ENCODE measurements around the gene KCNH1. TPM values are rescaled to one million over a fixed set of nuclear protein-coding genes. Genes with fewer than 3 reads are reported as not detected.

The KCNH1 gene
- total RNA-seq, 1 donor from 2014 or later: not detected

DNA sequence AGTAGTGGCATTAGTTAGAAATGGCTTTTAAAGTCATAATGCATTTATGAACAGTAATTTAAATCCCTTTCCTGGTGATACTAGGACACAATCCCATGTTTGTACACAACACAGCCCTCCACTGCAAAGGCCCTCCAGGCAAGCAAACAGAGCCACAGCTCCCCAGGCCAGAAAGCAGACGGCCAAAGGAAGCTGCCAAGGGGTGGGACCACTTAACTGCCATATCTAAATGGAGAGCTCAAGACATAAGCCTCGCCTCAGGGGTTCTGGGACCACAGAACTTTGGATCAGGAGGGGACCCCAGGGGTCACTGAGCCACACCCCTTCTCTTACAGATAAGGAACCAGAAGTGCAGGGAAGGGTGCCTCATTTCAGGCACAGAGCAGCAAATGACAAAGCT, 189.7 kb downstream of the KCNH1 start:
- ATAC-seq (ENCODE audit: low read depth): no peak
- no peaks in the 10 kb centered on the region for H3K9me3 Mint-ChIP-seq
- POLR2A ChIA-PET: no interaction called here

DNA sequence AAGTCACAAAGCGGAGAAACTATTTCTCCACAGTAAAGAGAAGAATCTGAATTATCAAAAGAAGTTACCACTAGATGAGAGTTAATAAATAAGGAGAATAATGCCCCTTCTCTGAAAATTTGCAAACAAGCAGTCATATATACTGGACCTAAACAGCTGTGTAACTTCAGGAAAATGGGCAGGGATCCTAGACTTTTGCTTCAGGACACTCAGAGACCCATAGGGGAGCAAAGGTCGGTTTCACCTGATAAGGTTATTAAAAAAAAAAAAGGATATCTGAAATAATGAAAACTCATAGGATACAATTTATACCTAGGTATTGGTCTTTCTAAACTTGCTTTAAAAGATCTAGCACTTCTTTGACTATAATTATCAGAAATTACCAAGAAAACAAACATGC, 191.4 kb downstream of the KCNH1 start:
- ChIA-PET CTCF (no interaction called here), POLR2A (no interaction called here)
- no peaks in the 10 kb centered on the region for H3K36me3 Mint-ChIP-seq (ENCODE audit: low read depth)
- no peaks in the 10 kb centered on the region for H3K27me3 Mint-ChIP-seq
- ATAC-seq (ENCODE audit: low read depth) (no peak), DNase-seq (no peak)
- H3K9me3 Mint-ChIP-seq: no peaks in the 10 kb centered on the region
- intact Hi-C loops (cut with micrococcal nuclease): no loop called here
- TF ChIP-seq, protein P1, sequence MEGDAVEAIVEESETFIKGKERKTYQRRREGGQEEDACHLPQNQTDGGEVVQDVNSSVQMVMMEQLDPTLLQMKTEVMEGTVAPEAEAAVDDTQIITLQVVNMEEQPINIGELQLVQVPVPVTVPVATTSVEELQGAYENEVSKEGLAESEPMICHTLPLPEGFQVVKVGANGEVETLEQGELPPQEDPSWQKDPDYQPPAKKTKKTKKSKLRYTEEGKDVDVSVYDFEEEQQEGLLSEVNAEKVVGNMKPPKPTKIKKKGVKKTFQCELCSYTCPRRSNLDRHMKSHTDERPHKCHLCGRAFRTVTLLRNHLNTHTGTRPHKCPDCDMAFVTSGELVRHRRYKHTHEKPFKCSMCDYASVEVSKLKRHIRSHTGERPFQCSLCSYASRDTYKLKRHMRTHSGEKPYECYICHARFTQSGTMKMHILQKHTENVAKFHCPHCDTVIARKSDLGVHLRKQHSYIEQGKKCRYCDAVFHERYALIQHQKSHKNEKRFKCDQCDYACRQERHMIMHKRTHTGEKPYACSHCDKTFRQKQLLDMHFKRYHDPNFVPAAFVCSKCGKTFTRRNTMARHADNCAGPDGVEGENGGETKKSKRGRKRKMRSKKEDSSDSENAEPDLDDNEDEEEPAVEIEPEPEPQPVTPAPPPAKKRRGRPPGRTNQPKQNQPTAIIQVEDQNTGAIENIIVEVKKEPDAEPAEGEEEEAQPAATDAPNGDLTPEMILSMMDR (IDR thresholded peaks at IDR 0.05): no peak
- no peak overlapping the region for H3K4me3 Mint-ChIP-seq
- no peak overlapping the region for H3K27ac Mint-ChIP-seq
- H3K4me1 Mint-ChIP-seq: no peaks in the 10 kb centered on the region

More for the DNA sequence above, 189.7 kb downstream of the KCNH1 start:
- intact Hi-C loops (cut with micrococcal nuclease): no loop called here
- H3K27ac Mint-ChIP-seq: no peak overlapping the region
- TF ChIP-seq, protein P1 (IDR thresholded peaks at IDR 0.05): no peak
- H3K27me3 Mint-ChIP-seq: no peaks in the 10 kb centered on the region
- no peaks in the 10 kb centered on the region for H3K4me1 Mint-ChIP-seq
- no peaks in the 10 kb centered on the region for H3K36me3 Mint-ChIP-seq (ENCODE audit: low read depth)
- DNase-seq: no peak
- CTCF ChIA-PET: no interaction called here
- no peak overlapping the region for H3K4me3 Mint-ChIP-seq

DNA sequence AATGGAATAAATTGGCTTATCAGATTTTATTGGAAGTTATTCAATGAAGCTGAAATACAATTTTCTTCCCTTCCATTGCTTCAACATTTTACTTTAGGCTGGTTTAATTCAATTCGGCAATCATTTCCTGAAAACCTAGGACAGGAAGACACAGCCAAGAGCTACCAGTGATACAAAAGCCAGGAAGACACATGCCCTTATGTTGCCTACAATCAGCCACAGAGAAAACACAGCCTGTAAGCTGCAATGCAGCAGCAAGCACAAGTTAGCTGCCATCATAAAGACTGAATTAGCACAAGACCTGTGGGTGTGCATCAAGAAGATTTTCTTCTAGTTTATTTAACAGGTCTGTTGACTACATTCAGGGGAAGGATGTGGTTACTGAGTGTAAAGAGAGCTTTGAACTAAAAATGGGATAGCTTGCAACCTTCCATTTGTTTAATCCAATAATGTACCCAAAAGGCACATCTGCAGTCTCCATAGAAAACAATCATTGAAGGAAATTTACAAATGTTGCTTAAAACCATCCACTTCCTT, 193.8 kb downstream of the KCNH1 start:
- DNase-seq: no peak
- intact Hi-C loops (cut with micrococcal nuclease): no loop called here
- ChIA-PET CTCF (no interaction called here), POLR2A (no interaction called here)
- H3K36me3 Mint-ChIP-seq (ENCODE audit: low read depth): no peaks in the 10 kb centered on the region
- H3K4me1 Mint-ChIP-seq: no peaks in the 10 kb centered on the region
- TF ChIP-seq, protein P1 (IDR thresholded peaks at IDR 0.05): no peak
- H3K9me3 Mint-ChIP-seq: no peaks in the 10 kb centered on the region
- H3K27ac Mint-ChIP-seq: no peak overlapping the region
- ATAC-seq (ENCODE audit: low read depth): no peak
- H3K27me3 Mint-ChIP-seq: no peaks in the 10 kb centered on the region
- H3K4me3 Mint-ChIP-seq: no peak overlapping the region

DNA sequence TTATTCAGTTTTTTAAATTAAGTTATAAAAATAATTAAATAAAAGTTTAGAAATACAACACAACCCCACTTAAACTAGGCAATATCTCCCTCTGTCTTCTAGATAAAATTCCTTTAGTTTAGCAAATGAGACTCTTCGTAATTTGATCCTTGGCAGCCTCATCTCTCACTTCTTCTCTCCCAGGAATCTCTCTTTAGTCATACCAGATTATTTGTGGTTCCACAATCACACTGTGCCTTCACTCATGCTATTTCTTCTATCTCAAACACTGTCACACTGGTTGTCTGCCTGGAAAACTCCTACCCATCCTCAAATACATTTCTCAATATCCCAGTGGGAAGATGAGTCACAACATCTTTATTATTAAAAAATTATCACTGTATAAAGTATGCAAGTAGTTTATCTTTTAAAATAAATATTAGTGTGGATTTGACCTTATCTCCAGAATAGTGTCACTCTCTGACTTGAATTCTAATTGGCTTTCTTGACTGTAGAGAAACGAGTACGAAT, 195.5 kb downstream of the KCNH1 start:
- Mint-ChIP-seq H3K36me3 (ENCODE audit: low read depth) (no peaks in the 10 kb centered on the region), H3K4me1 (no peaks in the 10 kb centered on the region), H3K9me3 (no peaks in the 10 kb centered on the region), H3K27me3 (no peaks in the 10 kb centered on the region), H3K4me3 (no peak overlapping the region), H3K27ac (no peak overlapping the region)
- intact Hi-C loops (cut with micrococcal nuclease): no loop called here
- ChIA-PET CTCF (no interaction called here), POLR2A (no interaction called here)
- DNase-seq (no peak), ATAC-seq (ENCODE audit: low read depth) (no peak)
- TF ChIP-seq, protein P1 (IDR thresholded peaks at IDR 0.05): no peak

DNA sequence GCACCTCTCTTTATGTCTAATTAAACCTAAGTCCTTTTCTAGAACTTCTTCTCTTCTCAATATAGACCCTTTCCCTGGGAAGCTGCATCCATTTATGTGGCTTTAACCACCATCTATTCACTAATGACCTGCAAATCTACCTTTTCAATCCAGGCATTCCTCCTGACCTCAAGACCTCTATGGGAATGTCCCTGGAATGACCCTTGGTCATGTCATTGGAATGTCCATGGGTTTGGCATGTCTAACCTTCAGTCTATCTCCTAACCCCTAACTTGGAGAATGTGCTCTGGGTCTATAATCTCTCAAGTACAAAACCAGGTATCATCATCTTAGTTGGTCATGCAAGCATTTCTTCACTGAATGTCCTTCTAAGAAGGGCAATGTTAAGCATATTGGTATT, 196.1 kb downstream of the KCNH1 start:
- Mint-ChIP-seq H3K36me3 (ENCODE audit: low read depth) (no peaks in the 10 kb centered on the region), H3K27ac (no peak overlapping the region), H3K4me1 (no peaks in the 10 kb centered on the region), H3K27me3 (no peaks in the 10 kb centered on the region), H3K4me3 (no peak overlapping the region), H3K9me3 (no peaks in the 10 kb centered on the region)
- CTCF ChIA-PET: no interaction called here
- ATAC-seq (ENCODE audit: low read depth): no peak
- intact Hi-C loops (cut with micrococcal nuclease): no loop called here
- TF ChIP-seq, protein P1 (IDR thresholded peaks at IDR 0.05): no peak
- POLR2A ChIA-PET: no interaction called here
- DNase-seq: no peak

Measured in activated B cell treated with CpG ODN at 0.5 μM for 24 hours (primary cell).